Hepatocyte (in vitro differentiated cells): Measurements from ENCODE around the gene RNF115. TPM values are rescaled to one million over a fixed set of nuclear protein-coding genes. Genes with fewer than 3 reads are reported as not detected.

Experiments
- DNase-seq: peaks from one replicate; pipeline ENCODE4 v3.0.0-alpha.2; 2016; ENCODE audit warnings: low spot score
- H2AFZ ChIP-seq: fragments of 200-600 bp; sonication (generic); 2 replicates; pipeline ENCODE4 v1.6.0; 2016; ENCODE audit warnings: antibody characterized with exemption, mild to moderate bottlenecking
- H3K27ac ChIP-seq: fragments of 200-600 bp; sonication (generic); 2 replicates; pipeline ENCODE4 v1.5.1; 2016; ENCODE audit warnings: mild to moderate bottlenecking
- H3K27me3 ChIP-seq: fragments of 200-600 bp; sonication (generic); 2 replicates; pipeline ENCODE4 v1.6.1; 2016
- H3K36me3 ChIP-seq: fragments of 200-600 bp; sonication (generic); replicated peaks from 2 replicates; pipeline ENCODE4 v1.5.1; 2016; ENCODE audit warnings: low read depth; ENCODE audit not compliant: insufficient read depth
- H3K4me1 ChIP-seq: fragments of 200-600 bp; sonication (generic); 2 replicates; pipeline ENCODE4 v1.5.1; 2016; ENCODE audit warnings: mild to moderate bottlenecking, moderate library complexity; ENCODE audit not compliant: insufficient read depth
- H3K4me2 ChIP-seq: fragments of 200-600 bp; sonication (generic); 2 replicates; pipeline ENCODE4 v1.6.0; 2016
- H3K4me3 ChIP-seq: fragments of 200-600 bp; sonication (generic); 2 replicates; pipeline ENCODE4 v1.5.1; 2016; ENCODE audit warnings: mild to moderate bottlenecking
- H3K79me2 ChIP-seq: fragments of 200-600 bp; sonication (generic); 2 replicates; pipeline ENCODE4 v1.6.0; 2017; ENCODE audit warnings: mild to moderate bottlenecking
- H3K9me2 ChIP-seq: fragments of 200-600 bp; sonication (generic); replicated peaks from 2 replicates; pipeline ENCODE4 v1.6.0; 2017; ENCODE audit warnings: mild to moderate bottlenecking; ENCODE audit not compliant: insufficient read depth
- H3K9me3 ChIP-seq: fragments of 200-600 bp; sonication (generic); 2 replicates; pipeline ENCODE4 v1.5.1; 2016; ENCODE audit warnings: low read depth, mild to moderate bottlenecking
- H4K20me1 ChIP-seq: fragments of 200-600 bp; sonication (generic); 2 replicates; pipeline ENCODE4 v1.6.0; 2016; ENCODE audit warnings: mild to moderate bottlenecking; ENCODE audit not compliant: insufficient read depth, poor library complexity, severe bottlenecking
- CTCF ChIP-seq: fragments of 200-600 bp; sonication (generic); IDR thresholded peaks from 2 replicates; pipeline ENCODE4 v1.5.1; 2016; ENCODE audit warnings: antibody characterized with exemption, mild to moderate bottlenecking; ENCODE audit not compliant: poor library complexity
- EZH2 ChIP-seq: fragments of 200-600 bp; sonication (generic); IDR thresholded peaks from 2 replicates; pipeline ENCODE4 v1.6.1; 2016; ENCODE audit warnings: antibody characterized with exemption, mild to moderate bottlenecking, borderline replicate concordance
- EZH2phosphoT487 ChIP-seq: fragments of 200-600 bp; sonication (generic); IDR thresholded peaks from one replicate; pipeline ENCODE4 v1.6.1; 2018; ENCODE audit warnings: antibody characterized with exemption, mild to moderate bottlenecking, low read depth, moderate library complexity; ENCODE audit not compliant: unreplicated experiment, severe bottlenecking
- WGBS: methylation state at CpG from one replicate; pipeline ENCODE4 v1.1.6; 2016; ENCODE audit warnings: low lambda C conversion rate; ENCODE audit errors: missing lambda C conversion rate; 5-methylcytosine and 5-hydroxymethylcytosine counted together
- polyA plus RNA-seq: library from polyadenylated mRNA; unstranded; fragments of >200 nt; fragmentation: Nextera tagmentation; extraction: Ambion mirVana; gene quantifications from 2 replicates; pipeline ENCODE4 v1.2.1, GENCODE V29; 2016
- total RNA-seq: library from RNA; depleted of rRNA; stranded (reverse); fragments of >200 nt; gene quantifications from 2 replicates; pipeline ENCODE4 v1.2.3, GENCODE V29; 2014

RNF115 gene
- total and polyA plus RNA-seq, 2 experiments from 2014 or later = 8.6 to 13.7 TPM

GRCh38 chr1:145702826-145703225 lies 121.1 kb downstream of the RNF115 start:
- WGBS = 89% methylated on average over 7 of the region's 7 CpGs
- no peak for DNase-seq
- Histone ChIP-seq H3K4me3 (no peak overlapping the region), H3K4me1 (peaks cover 18% of the 10 kb centered on the region), H3K27ac (no peak overlapping the region), H3K79me2 (peaks cover 24% of the 10 kb centered on the region), H4K20me1 (no peaks in the 10 kb centered on the region), H3K4me2 (no peak overlapping the region), H2AFZ (no peak overlapping the region), H3K36me3 (no peaks in the 10 kb centered on the region), H3K9me3 (no peaks in the 10 kb centered on the region), H3K27me3 (no peaks in the 10 kb centered on the region), H3K9me2 (no peaks in the 10 kb centered on the region)
- TF ChIP-seq EZH2 (no peak), CTCF (no peak), EZH2phosphoT487 (no peak)

GRCh38 chr1:145702052-145702451 lies 121.8 kb downstream of the RNF115 start:
- no peak overlapping the region for H2AFZ ChIP-seq
- no peaks in the 10 kb centered on the region for H3K9me3 ChIP-seq
- H3K9me2 ChIP-seq = no peaks in the 10 kb centered on the region
- no peaks in the 10 kb centered on the region for H3K27me3 ChIP-seq
- peaks cover 28% of the 10 kb centered on the region for H3K79me2 ChIP-seq
- no peaks in the 10 kb centered on the region for H3K36me3 ChIP-seq
- H3K27ac ChIP-seq = no peak overlapping the region
- no peaks in the 10 kb centered on the region for H4K20me1 ChIP-seq
- TF ChIP-seq EZH2 = no peak
- no peak for TF ChIP-seq CTCF
- TF ChIP-seq EZH2phosphoT487 = no peak
- no peak for DNase-seq
- WGBS = 87% methylated on average over 2 of the region's 2 CpGs
- H3K4me1 ChIP-seq = peaks cover 13% of the 10 kb centered on the region
- H3K4me3 ChIP-seq = no peak overlapping the region
- no peak overlapping the region for H3K4me2 ChIP-seq

- Histone ChIP-seq H3K36me3 (no peaks in the 10 kb centered on the region), H3K27me3 (no peaks in the 10 kb centered on the region), H3K9me3 (no peaks in the 10 kb centered on the region), H3K4me1 (peaks cover 6% of the 10 kb centered on the region), H3K27ac (no peak overlapping the region), H2AFZ (no peak overlapping the region), H3K79me2 (peaks cover 28% of the 10 kb centered on the region), H3K4me3 (no peak overlapping the region), H3K9me2 (no peaks in the 10 kb centered on the region), H3K4me2 (no peak overlapping the region), H4K20me1 (no peaks in the 10 kb centered on the region)
- no peak for DNase-seq
- WGBS = 57% methylated on average over 2 of the region's 2 CpGs
- TF ChIP-seq CTCF = no peak
- no peak for TF ChIP-seq EZH2
- no peak for TF ChIP-seq EZH2phosphoT487
These were observed 122.5 kb downstream of the RNF115 start for GRCh38 chr1:145701306-145701862.

GRCh38 chr1:145696630-145696960 lies 127.3 kb downstream of the RNF115 start:
- Histone ChIP-seq H3K9me2 (no peaks in the 10 kb centered on the region), H3K36me3 (no peaks in the 10 kb centered on the region), H2AFZ (no peak overlapping the region), H3K4me1 (no peaks in the 10 kb centered on the region), H3K27ac (no peak overlapping the region), H4K20me1 (no peaks in the 10 kb centered on the region), H3K4me3 (no peak overlapping the region), H3K4me2 (no peak overlapping the region), H3K79me2 (peaks cover 4% of the 10 kb centered on the region), H3K27me3 (no peaks in the 10 kb centered on the region), H3K9me3 (no peaks in the 10 kb centered on the region)
- TF ChIP-seq CTCF = no peak
- TF ChIP-seq EZH2phosphoT487 = no peak
- 92% methylated on average over 3 of the region's 3 CpGs for WGBS
- DNase-seq = no peak
